IMR-90 (cell line): ENCODE data around the gene RASGRP3. TPM values are rescaled to one million over a fixed set of nuclear protein-coding genes. Genes with fewer than 3 reads are reported as not detected.

Experiments used
- ATAC-seq: fragments of 200-7000 bp; cut with Tn5 transposase; 2 replicates; pipeline ENCODE4 v1.9.1; 2020; ENCODE audit warnings: low read depth, mild to moderate bottlenecking, moderate library complexity
- BruUV-seq: library from RNA; stranded (reverse); fragments of 400-500 nt; replicated peaks from 2 replicates; lab custom pipeline; 2021; lab: Mats Ljungman, UMichigan
- CTCF ChIA-PET: fragments of 300-600 bp; formaldehyde crosslinking; extraction: SDS; loops from one replicate; lab custom pipeline; 2021; ENCODE audit warnings: antibody characterized with exemption; lab: Yijun Ruan, JAX
- POLR2A ChIA-PET: fragments of 300-600 bp; sonication (Branson Sonifier 250); formaldehyde crosslinking; loops from one replicate; lab custom pipeline; 2022; ENCODE audit warnings: antibody characterized with exemption; ENCODE audit not compliant: unreplicated experiment; lab: Charles Lee
- DNase-seq: peaks from one replicate; pipeline ENCODE4 v3.0.0; 2013
- H2AFZ ChIP-seq: replicated peaks from 2 replicates; pipeline ENCODE3; 2013; ENCODE audit warnings: low read length, mild to moderate bottlenecking; ENCODE audit not compliant: poor library complexity
- H2AK5ac ChIP-seq: 2 replicates; pipeline ENCODE4 v1.6.1; 2013; ENCODE audit warnings: low read depth, low read length, inconsistent platforms
- H2AK9ac ChIP-seq: replicated peaks from 2 replicates; pipeline ENCODE3; 2013; ENCODE audit warnings: mild to moderate bottlenecking, low read depth, low read length, moderate library complexity; ENCODE audit not compliant: poor library complexity
- H2BK120ac ChIP-seq: 2 replicates; pipeline ENCODE4 v1.6.1; 2013; ENCODE audit warnings: low read depth, low read length, inconsistent platforms
- H2BK15ac ChIP-seq: 3 replicates; pipeline ENCODE4 v1.6.1; 2013; ENCODE audit warnings: low read depth, low read length, inconsistent platforms
- H2BK20ac ChIP-seq: 2 replicates; pipeline ENCODE4 v1.6.1; 2013; ENCODE audit warnings: low read depth, mild to moderate bottlenecking, inconsistent platforms, low read length, moderate library complexity
- H2BK5ac ChIP-seq: 2 replicates; pipeline ENCODE4 v1.6.1; 2013; ENCODE audit warnings: mild to moderate bottlenecking, low read depth, low read length, inconsistent platforms; ENCODE audit not compliant: poor library complexity, severe bottlenecking
- H3K14ac ChIP-seq: replicated peaks from 2 replicates; pipeline ENCODE4 v1.6.1; 2013; ENCODE audit warnings: low read depth, low read length, inconsistent platforms
- H3K18ac ChIP-seq: 2 replicates; pipeline ENCODE4 v1.6.1; 2013; ENCODE audit warnings: low read depth, low read length, control low read depth
- H3K23ac ChIP-seq: 2 replicates; pipeline ENCODE4 v1.6.1; 2013; ENCODE audit warnings: low read depth, low read length, inconsistent platforms
- H3K27ac ChIP-seq: 2 replicates; pipeline ENCODE4 v1.5.1; 2013; ENCODE audit warnings: mild to moderate bottlenecking, control low read depth, low read length; ENCODE audit not compliant: insufficient read depth
- H3K27me3 ChIP-seq: 2 replicates; pipeline ENCODE4 v1.6.1; 2013; ENCODE audit warnings: low read length; ENCODE audit not compliant: control insufficient read depth, insufficient read depth
- H3K36me3 ChIP-seq: 2 replicates; pipeline ENCODE4 v1.6.1; 2013; ENCODE audit warnings: low read length, mixed read lengths; ENCODE audit not compliant: control insufficient read depth, insufficient read depth
- H3K4ac ChIP-seq: 2 replicates; pipeline ENCODE4 v1.6.1; 2013; ENCODE audit warnings: low read depth, low read length, inconsistent platforms
- H3K4me1 ChIP-seq: 2 replicates; pipeline ENCODE4 v1.6.1; 2013; ENCODE audit warnings: low read length, mixed read lengths; ENCODE audit not compliant: control insufficient read depth, insufficient read depth
- H3K4me2 ChIP-seq: 2 replicates; pipeline ENCODE4 v1.6.1; 2013; ENCODE audit warnings: low read depth, mild to moderate bottlenecking, control low read depth, low read length, moderate library complexity
- H3K4me3 ChIP-seq: 2 replicates; pipeline ENCODE4 v1.5.1; 2013; ENCODE audit warnings: low read depth, mild to moderate bottlenecking, control low read depth, low read length, moderate library complexity; ENCODE audit not compliant: insufficient read depth
- H3K56ac ChIP-seq: 2 replicates; pipeline ENCODE4 v1.6.1; 2013; ENCODE audit warnings: low read length, inconsistent platforms; ENCODE audit not compliant: insufficient read depth; ENCODE audit errors: extremely low read depth
- H3K79me1 ChIP-seq, 2 experiments: 2 replicates each; pipeline ENCODE4 v1.6.1; 2013; ENCODE audit warnings: low read length in 2 of 2, inconsistent platforms in 1 of 2, low read depth in 1 of 2
- H3K9ac ChIP-seq: 2 replicates; pipeline ENCODE4 v1.6.1; 2013; ENCODE audit warnings: low read depth, low read length, control low read depth
- H3K9me1 ChIP-seq: 2 replicates; pipeline ENCODE4 v1.6.1; 2013; ENCODE audit warnings: low read length, inconsistent platforms; ENCODE audit not compliant: insufficient read depth
- H3K9me3 ChIP-seq: 2 replicates; pipeline ENCODE4 v1.6.1; 2013; ENCODE audit warnings: low read length; ENCODE audit not compliant: control insufficient read depth, insufficient read depth
- H4K20me1 ChIP-seq: 2 replicates; pipeline ENCODE4 v1.6.1; 2013; ENCODE audit warnings: low read length, inconsistent platforms; ENCODE audit not compliant: insufficient read depth
- H4K5ac ChIP-seq: 2 replicates; pipeline ENCODE4 v1.6.1; 2013; ENCODE audit warnings: mild to moderate bottlenecking, low read depth, low read length, control low read depth
- H4K8ac ChIP-seq, 2 experiments: 2 replicates each; pipeline ENCODE4 v1.6.1; 2013; ENCODE audit warnings: low read depth in 2 of 2, low read length in 2 of 2, control low read depth in 1 of 2, inconsistent platforms in 1 of 2
- H4K91ac ChIP-seq: 2 replicates; pipeline ENCODE4 v1.6.1; 2013; ENCODE audit warnings: low read depth, low read length, inconsistent platforms; ENCODE audit not compliant: insufficient read depth
- BHLHE40 ChIP-seq: fragments of 150-350 bp; IDR thresholded peaks from 2 replicates; pipeline ENCODE4 v1.6.1; 2016; ENCODE audit warnings: mild to moderate bottlenecking, low read depth, low read length
- CEBPB ChIP-seq: IDR thresholded peaks from 2 replicates; pipeline ENCODE4 v1.6.1; 2012; ENCODE audit warnings: low read depth, low read length, improper control_type of control experiment
- CHD1 ChIP-seq: IDR thresholded peaks from 2 replicates; pipeline ENCODE4 v1.6.1; 2012; ENCODE audit warnings: low read depth, low read length, improper control_type of control experiment
- MAFK ChIP-seq: IDR thresholded peaks from 2 replicates; pipeline ENCODE4 v1.6.1; 2012; ENCODE audit warnings: low read depth, low read length, improper control_type of control experiment
- RCOR1 ChIP-seq: IDR thresholded peaks from 2 replicates; pipeline ENCODE4 v1.6.1; 2012; ENCODE audit warnings: mild to moderate bottlenecking, low read length, improper control_type of control experiment; ENCODE audit not compliant: insufficient replicate concordance
- RFX5 ChIP-seq: IDR thresholded peaks from 2 replicates; pipeline ENCODE4 v1.8.0; 2012; ENCODE audit warnings: low read depth, mild to moderate bottlenecking, low read length, moderate library complexity
- WGBS, 2 experiments: methylation state at CpG; one replicate each; pipeline versions ENCODE4 v1.1.5 to v1.1.7; 2013; ENCODE audit warnings: missing lambda C conversion rate in 2 of 2; ENCODE audit not compliant: insufficient read length in 1 of 2; ENCODE audit errors: extremely low coverage in 2 of 2; 5-methylcytosine and 5-hydroxymethylcytosine counted together
- dilution Hi-C: fragments of 300-500 bp; cut with HindIII; formaldehyde crosslinking; loops from one replicate; pipeline ENCODE4 v1.14.3; 2018; ENCODE audit warnings: low sequenced_read_pairs; ENCODE audit not compliant: unreplicated experiment
- in situ Hi-C: fragments of 300-500 bp; cut with MboI; formaldehyde crosslinking; loops from 3 replicates; pipeline ENCODE4 v1.14.3; 2019; ENCODE audit warnings: low sequenced_read_pairs, inconsistent platforms, mixed read lengths
- intact Hi-C: fragments of 100-400 bp; cut with micrococcal nuclease; formaldehyde crosslinking; loops from 2 replicates; pipeline ENCODE4 v1.10.0; 2022
- polyA plus RNA-seq, 3 experiments: library from polyadenylated mRNA; depleted of rRNA; stranded (reverse); fragments of >200 nt; gene quantifications; 2 replicates each; pipeline ENCODE4 v1.2.3, GENCODE V29; 2012; ENCODE audit warnings: low replicate concordance in 1 of 3
- total RNA-seq: library from RNA; depleted of rRNA; stranded (reverse); fragments of >200 nt; gene quantifications from 2 replicates; pipeline ENCODE4 v1.2.3, GENCODE V29; 2012
- TF ChIP-seq, protein P1 (sequence below): fragments of 150-350 bp; IDR thresholded peaks from 2 replicates; pipeline ENCODE4 v1.6.1; 2017; ENCODE audit warnings: mild to moderate bottlenecking, antibody characterized with exemption, low read length, low read depth
- TF ChIP-seq, protein P2 (sequence below): fragments of 150-350 bp; IDR thresholded peaks from 2 replicates; pipeline ENCODE4 v1.6.1; 2016; ENCODE audit warnings: low read depth, mild to moderate bottlenecking, low read length, moderate library complexity, borderline replicate concordance

Gene RASGRP3
- total and polyA plus RNA-seq, 2 of the 4 experiments (the other 2 are of a cell fraction), result 1.7 to 3.0 TPM

DNA sequence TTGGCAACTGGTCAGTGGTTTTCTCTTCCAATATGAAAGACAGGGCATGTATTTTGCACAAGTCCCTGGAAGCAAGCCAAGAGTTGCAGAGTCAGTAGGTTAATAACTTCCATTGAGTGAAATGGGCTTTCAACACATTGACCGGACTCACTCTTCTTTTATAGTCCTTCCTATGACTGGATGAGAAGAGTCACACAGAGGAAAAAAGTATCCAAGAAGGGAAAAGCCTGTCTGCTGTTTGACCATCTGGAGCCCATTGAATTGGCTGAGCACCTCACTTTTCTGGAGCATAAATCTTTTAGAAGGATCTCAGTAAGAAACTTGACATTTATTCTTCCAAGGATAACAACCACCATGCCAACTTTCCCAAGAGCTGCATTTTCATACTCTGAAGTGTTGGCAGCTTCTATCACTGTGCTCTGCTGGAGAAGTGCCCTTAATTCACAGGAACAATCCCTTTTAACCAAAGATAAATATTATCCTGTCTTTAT lies 45.4 kb downstream of the RASGRP3 start:
- in situ Hi-C loops (no loop called here), dilution Hi-C loops (no loop called here), intact Hi-C loops (no loop called here)
- H3K9me1 ChIP-seq, result no peaks in the 10 kb centered on the region
- no peak overlapping the region for H2AFZ ChIP-seq
- no peak overlapping the region for H2BK15ac ChIP-seq
- no peak overlapping the region for H3K27ac ChIP-seq
- no peak overlapping the region for H2AK5ac ChIP-seq
- 0 out of 2 replicates have a peak overlapping the region, but pooled peaks have one; percentile 16 for H3K14ac ChIP-seq
- no peak overlapping the region for H3K4me2 ChIP-seq
- H4K5ac ChIP-seq, result no peak overlapping the region; the same call in 1 of the 2 replicates
- ChIA-PET CTCF (interaction anchor here (1.0 to 1.5 kb wide), 3 partner anchors 9 to 46 kb away, joined by 3 read pairs; partner anchors contain the start of gene RASGRP3), POLR2A (no interaction called here)
- no CpG with 5 or more reads among the region's 1 CpG for WGBS, 2 experiments
- no peak overlapping the region for H2AK9ac ChIP-seq
- no peak overlapping the region for H3K4ac ChIP-seq
- H2BK5ac ChIP-seq, result peak overlapping the region; percentile 33
- no TSS peak for BruUV-seq
- peak overlapping the region; percentile 19; the same call in 1 of the 2 replicates for H4K91ac ChIP-seq
- peak overlapping the region; percentile 77; the same call in 1 of the 2 replicates for H3K18ac ChIP-seq
- no peak for ATAC-seq
- DNase-seq, result no peak
- no peaks in the 10 kb centered on the region for H3K36me3 ChIP-seq
- no peaks in the 10 kb centered on the region for H4K20me1 ChIP-seq
- no peaks in the 10 kb centered on the region for H3K9me3 ChIP-seq
- TF ChIP-seq CHD1 (no peak), RFX5 (no peak), RCOR1 (no peak), CEBPB (no peak), BHLHE40 (no peak), MAFK (no peak)
- TF ChIP-seq, protein P1, sequence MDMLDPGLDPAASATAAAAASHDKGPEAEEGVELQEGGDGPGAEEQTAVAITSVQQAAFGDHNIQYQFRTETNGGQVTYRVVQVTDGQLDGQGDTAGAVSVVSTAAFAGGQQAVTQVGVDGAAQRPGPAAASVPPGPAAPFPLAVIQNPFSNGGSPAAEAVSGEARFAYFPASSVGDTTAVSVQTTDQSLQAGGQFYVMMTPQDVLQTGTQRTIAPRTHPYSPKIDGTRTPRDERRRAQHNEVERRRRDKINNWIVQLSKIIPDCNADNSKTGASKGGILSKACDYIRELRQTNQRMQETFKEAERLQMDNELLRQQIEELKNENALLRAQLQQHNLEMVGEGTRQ, result no peak
- TF ChIP-seq, protein P2, sequence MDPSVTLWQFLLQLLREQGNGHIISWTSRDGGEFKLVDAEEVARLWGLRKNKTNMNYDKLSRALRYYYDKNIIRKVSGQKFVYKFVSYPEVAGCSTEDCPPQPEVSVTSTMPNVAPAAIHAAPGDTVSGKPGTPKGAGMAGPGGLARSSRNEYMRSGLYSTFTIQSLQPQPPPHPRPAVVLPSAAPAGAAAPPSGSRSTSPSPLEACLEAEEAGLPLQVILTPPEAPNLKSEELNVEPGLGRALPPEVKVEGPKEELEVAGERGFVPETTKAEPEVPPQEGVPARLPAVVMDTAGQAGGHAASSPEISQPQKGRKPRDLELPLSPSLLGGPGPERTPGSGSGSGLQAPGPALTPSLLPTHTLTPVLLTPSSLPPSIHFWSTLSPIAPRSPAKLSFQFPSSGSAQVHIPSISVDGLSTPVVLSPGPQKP, result no peak
- H3K56ac ChIP-seq, result no peak overlapping the region
- H2BK120ac ChIP-seq, result peak overlapping the region; percentile 26; the same call in 1 of the 2 replicates
- peaks cover 2% of the 10 kb centered on the region; the same call in 1 of the 2 replicates for H3K4me1 ChIP-seq
- no peak overlapping the region for H4K8ac ChIP-seq
- no peaks in the 10 kb centered on the region for H3K79me1 ChIP-seq
- no peak overlapping the region for H3K4me3 ChIP-seq
- H2BK20ac ChIP-seq, result peak overlapping the region; percentile 72; the same call in 1 of the 2 replicates
- H3K27me3 ChIP-seq, result no peaks in the 10 kb centered on the region
- no peak overlapping the region for H3K9ac ChIP-seq
- H3K23ac ChIP-seq, result no peak overlapping the region
